PC-9 (cell line): ENCODE data around the gene TGFBR2.
"Not testable (repeated sequence)": the region's sequence is repeated elsewhere in the genome, so short reads cannot be mapped to it uniquely, and the experiment has no call there.

ENCODE experiments used
- CTCF ChIP-seq: fragments of 200-600 bp; sonication (generic); conservative IDR thresholded peaks from 2 replicates; pipeline ENCODE4 v1.6.1; 2017; ENCODE audit warnings: mixed run types, antibody characterized with exemption, mild to moderate bottlenecking, moderate library complexity
- EZH2 ChIP-seq: fragments of 200-600 bp; sonication (generic); IDR thresholded peaks from 2 replicates; pipeline ENCODE4 v1.8.0; 2017; ENCODE audit warnings: antibody characterized with exemption, low read depth

DNA sequence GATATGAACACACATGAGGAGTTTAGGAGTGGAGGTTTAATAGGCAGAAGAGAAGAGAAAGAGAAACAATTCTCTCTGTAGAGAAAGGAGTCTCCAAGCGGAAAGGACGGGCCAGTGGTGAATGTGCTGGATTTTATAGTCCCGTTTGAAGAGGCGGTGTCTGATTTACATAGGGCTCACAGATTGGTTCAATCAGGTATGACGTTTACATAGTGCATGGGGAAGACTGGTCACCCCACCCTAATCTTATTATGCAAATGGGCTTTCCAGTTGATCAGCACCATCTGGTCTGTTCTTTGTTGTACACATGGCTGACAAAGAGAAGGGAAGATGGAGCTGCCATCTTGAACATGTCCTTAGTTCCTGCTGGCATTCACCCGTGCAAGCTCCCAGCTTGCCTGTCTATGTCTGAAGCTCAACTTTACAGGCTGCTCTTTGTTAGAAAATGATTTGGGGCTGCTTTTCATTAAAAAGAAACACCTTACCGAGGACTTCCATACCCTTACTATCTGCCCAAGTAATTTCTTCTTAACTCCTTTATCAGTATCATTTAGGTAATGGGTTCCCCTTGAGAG is 63.0 kb downstream of the TGFBR2 start:
- not testable (repeated sequence) for TF ChIP-seq CTCF, EZH2
